Activated naive CD4-positive, alpha-beta T cell treated with anti-CD3 and anti-CD28 coated beads, Interleukin-2, amount 50 U/mL, for 16 hours (primary cell): ENCODE results near the gene OR1F1.
"Not testable (repeated sequence)": the region's sequence is repeated elsewhere in the genome, so short reads cannot be mapped to it uniquely, and the experiment has no call there.

ENCODE experiments used
- DNase-seq: peaks from one replicate; pipeline ENCODE4 v3.0.0-alpha.2; 2020

OR1F1 gene

GRCh38 chr16:3175157-3176093, 12.6 kb upstream of the OR1F1 start:
- DNase-seq = peak; percentile 28

- no peak for DNase-seq
Observed at GRCh38 chr16:3179651-3180050, 8.4 kb upstream of the OR1F1 start.

- no peak for DNase-seq
Observed at GRCh38 chr16:3180445-3180878, 7.5 kb upstream of the OR1F1 start.

GRCh38 chr16:3182293-3182607, 5.8 kb upstream of the OR1F1 start:
- DNase-seq = not testable (repeated sequence)

GRCh38 chr16:3182608-3183444, 5.2 kb upstream of the OR1F1 start:
- DNase-seq = peak; percentile 45

GRCh38 chr16:3183445-3184139, 4.4 kb upstream of the OR1F1 start:
- no peak for DNase-seq

- DNase-seq = no peak
Observed at GRCh38 chr16:3186946-3187690, 886 bp upstream of the OR1F1 start.

GRCh38 chr16:3188675-3188924, 596 bp downstream of the OR1F1 start:
- no peak for DNase-seq

- peak; percentile 39 for DNase-seq
Observed at GRCh38 chr16:3188925-3189825, 1.2 kb downstream of the OR1F1 start.

- no peak for DNase-seq
Observed at GRCh38 chr16:3189869-3190268, 1.9 kb downstream of the OR1F1 start.

GRCh38 chr16:3190949-3191353, 2.9 kb downstream of the OR1F1 start:
- no peak for DNase-seq

- DNase-seq = no peak
Observed at GRCh38 chr16:3192476-3193019, 4.5 kb downstream of the OR1F1 start.

- DNase-seq = no peak
Observed at GRCh38 chr16:3193221-3194212, 5.5 kb downstream of the OR1F1 start.

GRCh38 chr16:3194792-3195191, 6.8 kb downstream of the OR1F1 start:
- no peak for DNase-seq

GRCh38 chr16:3195975-3196374, 8.0 kb downstream of the OR1F1 start:
- no peak for DNase-seq

GRCh38 chr16:3197694-3198333, 9.8 kb downstream of the OR1F1 start:
- not testable (repeated sequence) for DNase-seq

- no peak for DNase-seq
Observed at GRCh38 chr16:3198334-3199072, 10.5 kb downstream of the OR1F1 start.

- no peak for DNase-seq
Observed at GRCh38 chr16:3202903-3203539, 15.0 kb downstream of the OR1F1 start.
